Measurements from ENCODE around the gene ANKRD11.

DNA sequence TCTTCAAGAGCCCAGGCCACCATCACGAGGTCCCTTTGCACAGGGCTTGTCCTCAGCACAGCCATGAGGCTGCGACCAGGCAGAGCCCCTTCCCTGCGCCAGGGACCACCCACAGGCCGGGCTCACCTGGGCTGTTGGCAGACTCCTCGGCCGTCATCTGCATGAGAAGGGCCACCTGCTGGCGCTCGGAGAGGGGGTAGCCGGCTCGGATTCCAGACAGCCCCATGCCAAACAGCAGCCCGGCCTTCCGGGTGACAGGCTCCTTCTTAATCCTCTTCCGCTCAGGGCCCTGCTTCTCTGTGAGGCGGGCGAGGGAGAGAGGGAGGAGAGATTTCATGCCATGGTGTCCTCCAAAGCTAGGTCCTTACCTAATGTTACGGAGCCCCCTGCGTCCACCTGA is 199.5 kb downstream of the ANKRD11 start:
- TF ChIP-seq, protein P1, sequence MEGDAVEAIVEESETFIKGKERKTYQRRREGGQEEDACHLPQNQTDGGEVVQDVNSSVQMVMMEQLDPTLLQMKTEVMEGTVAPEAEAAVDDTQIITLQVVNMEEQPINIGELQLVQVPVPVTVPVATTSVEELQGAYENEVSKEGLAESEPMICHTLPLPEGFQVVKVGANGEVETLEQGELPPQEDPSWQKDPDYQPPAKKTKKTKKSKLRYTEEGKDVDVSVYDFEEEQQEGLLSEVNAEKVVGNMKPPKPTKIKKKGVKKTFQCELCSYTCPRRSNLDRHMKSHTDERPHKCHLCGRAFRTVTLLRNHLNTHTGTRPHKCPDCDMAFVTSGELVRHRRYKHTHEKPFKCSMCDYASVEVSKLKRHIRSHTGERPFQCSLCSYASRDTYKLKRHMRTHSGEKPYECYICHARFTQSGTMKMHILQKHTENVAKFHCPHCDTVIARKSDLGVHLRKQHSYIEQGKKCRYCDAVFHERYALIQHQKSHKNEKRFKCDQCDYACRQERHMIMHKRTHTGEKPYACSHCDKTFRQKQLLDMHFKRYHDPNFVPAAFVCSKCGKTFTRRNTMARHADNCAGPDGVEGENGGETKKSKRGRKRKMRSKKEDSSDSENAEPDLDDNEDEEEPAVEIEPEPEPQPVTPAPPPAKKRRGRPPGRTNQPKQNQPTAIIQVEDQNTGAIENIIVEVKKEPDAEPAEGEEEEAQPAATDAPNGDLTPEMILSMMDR (IDR thresholded peaks at IDR 0.05): no peak
- TF ChIP-seq ZFX (IDR thresholded peaks at IDR 0.05; ENCODE audit: borderline replicate concordance): no peak

All from 22Rv1 (cell line).